Chondrocyte (in vitro differentiated cells): ENCODE results near the gene B3GNT2. TPM values are rescaled to one million over a fixed set of nuclear protein-coding genes. Genes with fewer than 3 reads are reported as not detected.

ENCODE experiments used
- DNase-seq: peaks from one replicate; pipeline ENCODE4 v3.0.0; 2021; ENCODE audit warnings: mixed read lengths, low spot score
- H3K27ac Mint-ChIP-seq: one replicate; pipeline ENCODE4 v1.8.0; 2021; ENCODE audit warnings: mild to moderate bottlenecking, moderate library complexity, mixed read lengths; ENCODE audit not compliant: unreplicated experiment
- H3K27me3 Mint-ChIP-seq: 2 replicates; pipeline ENCODE4 v1.8.0; 2021; ENCODE audit warnings: low read depth, mixed read lengths
- H3K36me3 Mint-ChIP-seq: 2 replicates; pipeline ENCODE4 v1.8.0; 2021; ENCODE audit warnings: low read depth, mixed read lengths
- H3K4me1 Mint-ChIP-seq: 2 replicates; pipeline ENCODE4 v1.8.0; 2021; ENCODE audit warnings: low read depth, mild to moderate bottlenecking, mixed read lengths
- H3K4me3 Mint-ChIP-seq: one replicate; pipeline ENCODE4 v1.8.0; 2021; ENCODE audit warnings: mild to moderate bottlenecking, moderate library complexity, mixed read lengths; ENCODE audit not compliant: unreplicated experiment
- H3K9me3 Mint-ChIP-seq: 2 replicates; pipeline ENCODE4 v1.8.0; 2021; ENCODE audit warnings: low read depth, mixed read lengths
- CTCF ChIP-seq: fragments of 200-600 bp; sonication (generic); IDR thresholded peaks from 2 replicates; pipeline ENCODE4 v1.5.0; 2021; ENCODE audit warnings: antibody characterized with exemption, mild to moderate bottlenecking, moderate library complexity
- total RNA-seq: library from RNA; stranded (reverse); gene quantifications from 3 replicates; pipeline ENCODE4 v1.2.1, GENCODE V29; 2021

Gene B3GNT2
- total RNA-seq, 1 donor from 2014 or later: 22.4 TPM

GRCh38 chr2:62254424-62255266 lies 58.7 kb downstream of the B3GNT2 start:
- Mint-ChIP-seq H3K4me1 (peaks cover 5% of the 10 kb centered on the region), H3K27ac (no peak overlapping the region), H3K36me3 (no peaks in the 10 kb centered on the region), H3K27me3 (no peaks in the 10 kb centered on the region), H3K9me3 (peaks cover 6% of the 10 kb centered on the region), H3K4me3 (no peak overlapping the region)
- DNase-seq: no peak
- no peak for TF ChIP-seq CTCF

- Mint-ChIP-seq H3K9me3 (peaks cover 6% of the 10 kb centered on the region), H3K27me3 (no peaks in the 10 kb centered on the region), H3K4me3 (no peak overlapping the region), H3K27ac (no peak overlapping the region), H3K4me1 (peaks cover 2% of the 10 kb centered on the region), H3K36me3 (no peaks in the 10 kb centered on the region)
- no peak for TF ChIP-seq CTCF
- DNase-seq: no peak
Observed at GRCh38 chr2:62257466-62257865, 61.6 kb downstream of the B3GNT2 start.

DNA sequence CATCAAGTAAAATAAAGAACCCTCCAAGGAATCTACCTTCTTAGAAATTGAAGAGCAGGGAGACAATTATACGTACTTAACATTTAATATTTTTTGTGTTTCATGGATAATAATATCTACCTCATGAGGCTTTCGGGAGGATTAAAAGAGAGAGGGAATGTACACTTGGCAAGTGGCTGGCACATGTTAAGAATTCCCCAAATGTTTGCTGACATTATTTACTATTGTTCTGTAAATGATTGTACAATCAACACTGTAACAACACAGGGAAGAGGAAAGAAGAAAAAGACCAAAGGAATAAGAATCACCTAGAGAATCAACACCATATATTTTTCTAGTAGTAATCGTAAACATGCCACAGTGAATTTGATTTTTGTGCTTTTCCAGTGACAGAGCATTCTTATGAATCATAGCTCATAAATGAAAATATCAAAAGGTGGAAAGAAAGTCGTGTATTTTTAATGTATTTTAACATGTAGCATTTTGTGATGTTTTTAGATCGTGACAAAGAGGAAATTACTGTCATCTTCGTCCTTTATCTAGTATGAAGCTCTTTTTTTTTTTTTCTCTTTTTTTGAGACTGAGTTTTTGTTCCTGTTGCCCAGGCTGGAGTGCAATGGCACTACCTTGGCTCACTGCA lies 67.3 kb downstream of the B3GNT2 start:
- H3K4me3 Mint-ChIP-seq: no peak overlapping the region
- no peak for TF ChIP-seq CTCF
- H3K4me1 Mint-ChIP-seq: peaks cover 40% of the 10 kb centered on the region
- no peaks in the 10 kb centered on the region for H3K27me3 Mint-ChIP-seq
- H3K9me3 Mint-ChIP-seq: no peaks in the 10 kb centered on the region
- no peak overlapping the region for H3K27ac Mint-ChIP-seq
- H3K36me3 Mint-ChIP-seq: no peaks in the 10 kb centered on the region
- DNase-seq: no peak

GRCh38 chr2:62264186-62264585 lies 68.3 kb downstream of the B3GNT2 start:
- Mint-ChIP-seq H3K27me3 (no peaks in the 10 kb centered on the region), H3K4me1 (peaks cover 40% of the 10 kb centered on the region), H3K36me3 (no peaks in the 10 kb centered on the region), H3K27ac (no peak overlapping the region), H3K4me3 (no peak overlapping the region), H3K9me3 (no peaks in the 10 kb centered on the region)
- DNase-seq: no peak
- TF ChIP-seq CTCF: no peak

DNA sequence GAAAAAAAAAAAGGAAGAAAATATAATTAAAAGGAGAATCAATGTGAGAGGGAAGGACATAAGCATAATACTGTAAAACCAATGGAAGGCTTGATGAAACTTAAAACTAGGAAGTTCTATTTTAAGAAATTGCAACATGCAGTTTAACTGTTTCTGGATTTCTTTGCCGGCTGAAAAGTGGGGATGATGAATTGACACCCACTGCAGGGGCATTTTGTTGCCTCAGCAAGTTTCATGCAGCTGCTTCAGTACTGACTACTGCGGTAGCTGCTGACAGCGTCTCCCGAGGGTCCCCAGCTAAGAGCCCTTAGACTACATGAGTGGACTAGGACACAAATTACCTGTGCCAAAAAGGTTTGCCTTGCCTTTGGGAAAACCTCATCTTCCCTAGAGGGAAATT lies 69.2 kb downstream of the B3GNT2 start:
- no peaks in the 10 kb centered on the region for H3K36me3 Mint-ChIP-seq
- H3K27me3 Mint-ChIP-seq: no peaks in the 10 kb centered on the region
- no peak overlapping the region for H3K27ac Mint-ChIP-seq

More for the DNA sequence above, 69.2 kb downstream of the B3GNT2 start:
- peaks cover 40% of the 10 kb centered on the region for H3K4me1 Mint-ChIP-seq
- H3K9me3 Mint-ChIP-seq: no peaks in the 10 kb centered on the region
- H3K4me3 Mint-ChIP-seq: no peak overlapping the region
- no peak for TF ChIP-seq CTCF
- no peak for DNase-seq
